Esophagus squamous epithelium (tissue), 4 donors: ENCODE results near the gene DICER1.

Experiments used
- CTCF ChIP-seq, 6 experiments: fragments of 450-650 bp in 4 of 6; fragments of 200-600 bp in 2 of 6; sonication (generic) in 2 of 6; IDR thresholded peaks; one replicate each; pipeline ENCODE4 v1.5.1; 2016 to 2019; ENCODE audit warnings: antibody characterized with exemption in 6 of 6, mild to moderate bottlenecking in 4 of 6, moderate library complexity in 4 of 6
- POLR2A ChIP-seq, 4 donors: fragments of 450-650 bp; IDR thresholded peaks; one replicate each; pipeline ENCODE4 v1.6.1; 2017; ENCODE audit warnings: antibody characterized with exemption in 4 of 4, mild to moderate bottlenecking in 4 of 4, moderate library complexity in 3 of 4

GRCh38 chr14:95056476-95056875, 100.9 kb downstream of the DICER1 start:
- TF ChIP-seq CTCF (IDR thresholded peaks at IDR 0.05), result no peak
- no peak for TF ChIP-seq POLR2A (IDR thresholded peaks at IDR 0.05)
